ENCODE measurements around the gene CCM2.

CCM2 gene

GRCh38 chr7:45107356-45107755, 107.4 kb downstream of the CCM2 start:
- DNase-seq, result no peak

GRCh38 chr7:45108863-45109262, 108.9 kb downstream of the CCM2 start:
- Histone ChIP-seq H3K36me3 (ENCODE audit: insufficient read depth, low read length) (peaks cover 62% of the 10 kb centered on the region), H3K79me2 (ENCODE audit: insufficient read depth, low read length) (peaks cover 73% of the 10 kb centered on the region), H3K4me2 (ENCODE audit: insufficient read depth, low read length) (peak overlapping the region; percentile 60), H2AFZ (ENCODE audit: low read depth, low read length) (no peak overlapping the region), H3K27ac (ENCODE audit: low read length) (no peak overlapping the region), H3K9me3 (ENCODE audit: insufficient read depth, low read length, severe bottlenecking) (no peaks in the 10 kb centered on the region), H3K27me3 (ENCODE audit: insufficient read depth, low read length, poor library complexity) (no peaks in the 10 kb centered on the region), H3K4me3 (ENCODE audit: low read depth in 1 of 2, low read length in 2 of 2) (peak overlapping the region in 1 of 2 experiments; percentile 35; a peak in 2 of 4 replicates), H4K20me1 (ENCODE audit: insufficient read depth, low read length) (peaks cover 60% of the 10 kb centered on the region), H3K9ac (ENCODE audit: low read depth, low read length) (0 out of 2 replicates have a peak overlapping the region, but pooled peaks have one; percentile 9), H3K4me1 (ENCODE audit: insufficient read depth, low read length) (peaks cover 48% of the 10 kb centered on the region)
- ATAC-seq (ENCODE audit: insufficient read depth, low read depth), result no peak
- no peak for TF ChIP-seq EZH2 (IDR thresholded peaks at IDR 0.05; ENCODE audit: borderline replicate concordance, low read depth, low read length, severe bottlenecking)
- TF ChIP-seq, protein P1, sequence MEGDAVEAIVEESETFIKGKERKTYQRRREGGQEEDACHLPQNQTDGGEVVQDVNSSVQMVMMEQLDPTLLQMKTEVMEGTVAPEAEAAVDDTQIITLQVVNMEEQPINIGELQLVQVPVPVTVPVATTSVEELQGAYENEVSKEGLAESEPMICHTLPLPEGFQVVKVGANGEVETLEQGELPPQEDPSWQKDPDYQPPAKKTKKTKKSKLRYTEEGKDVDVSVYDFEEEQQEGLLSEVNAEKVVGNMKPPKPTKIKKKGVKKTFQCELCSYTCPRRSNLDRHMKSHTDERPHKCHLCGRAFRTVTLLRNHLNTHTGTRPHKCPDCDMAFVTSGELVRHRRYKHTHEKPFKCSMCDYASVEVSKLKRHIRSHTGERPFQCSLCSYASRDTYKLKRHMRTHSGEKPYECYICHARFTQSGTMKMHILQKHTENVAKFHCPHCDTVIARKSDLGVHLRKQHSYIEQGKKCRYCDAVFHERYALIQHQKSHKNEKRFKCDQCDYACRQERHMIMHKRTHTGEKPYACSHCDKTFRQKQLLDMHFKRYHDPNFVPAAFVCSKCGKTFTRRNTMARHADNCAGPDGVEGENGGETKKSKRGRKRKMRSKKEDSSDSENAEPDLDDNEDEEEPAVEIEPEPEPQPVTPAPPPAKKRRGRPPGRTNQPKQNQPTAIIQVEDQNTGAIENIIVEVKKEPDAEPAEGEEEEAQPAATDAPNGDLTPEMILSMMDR (IDR thresholded peaks at IDR 0.05; ENCODE audit: borderline replicate concordance, extremely low read depth, low read length, poor library complexity, severe bottlenecking), result no peak
- no peak for DNase-seq

More at GRCh38 chr7:45107356-45107755, 107.4 kb downstream of the CCM2 start:
- Histone ChIP-seq H3K9me3 (ENCODE audit: insufficient read depth, low read length, severe bottlenecking) (no peaks in the 10 kb centered on the region), H3K4me3 (ENCODE audit: low read depth in 1 of 2, low read length in 2 of 2) (no peak overlapping the region), H4K20me1 (ENCODE audit: insufficient read depth, low read length) (peaks cover 75% of the 10 kb centered on the region), H3K27ac (ENCODE audit: low read length) (no peak overlapping the region), H2AFZ (ENCODE audit: low read depth, low read length) (no peak overlapping the region), H3K36me3 (ENCODE audit: insufficient read depth, low read length) (peaks cover 77% of the 10 kb centered on the region), H3K27me3 (ENCODE audit: insufficient read depth, low read length, poor library complexity) (no peaks in the 10 kb centered on the region), H3K9ac (ENCODE audit: low read depth, low read length) (no peak overlapping the region), H3K79me2 (ENCODE audit: insufficient read depth, low read length) (peaks cover 71% of the 10 kb centered on the region), H3K4me2 (ENCODE audit: insufficient read depth, low read length) (peak overlapping the region; percentile 60; the same call in 1 of the 2 replicates), H3K4me1 (ENCODE audit: insufficient read depth, low read length) (peaks cover 43% of the 10 kb centered on the region)
- no peak for ATAC-seq (ENCODE audit: insufficient read depth, low read depth)
- no peak for TF ChIP-seq EZH2 (IDR thresholded peaks at IDR 0.05; ENCODE audit: borderline replicate concordance, low read depth, low read length, severe bottlenecking)
- TF ChIP-seq, protein P1 (IDR thresholded peaks at IDR 0.05; ENCODE audit: borderline replicate concordance, extremely low read depth, low read length, poor library complexity, severe bottlenecking), result no peak

GRCh38 chr7:45111298-45112223, 111.6 kb downstream of the CCM2 start, which contains the start of gene TBRG4:
Gene TBRG4 (minus strand): TSS chr7:45111697. CDS start chr7:45109237, 2,460 bp downstream.
- peak within 1 kb of the TSS; percentile 94 for H2AFZ ChIP-seq (ENCODE audit: low read depth, low read length)
- H3K4me3 ChIP-seq (ENCODE audit: low read depth in 1 of 2, low read length in 2 of 2), result peak within 1 kb of the TSS; percentile 61 to 95
- peaks cover 33% of the 10 kb centered on the region for H4K20me1 ChIP-seq (ENCODE audit: insufficient read depth, low read length)
- TF ChIP-seq, protein P1 (IDR thresholded peaks at IDR 0.05; ENCODE audit: borderline replicate concordance, extremely low read depth, low read length, poor library complexity, severe bottlenecking), result peak; percentile 63
- TF ChIP-seq EZH2 (IDR thresholded peaks at IDR 0.05; ENCODE audit: borderline replicate concordance, low read depth, low read length, severe bottlenecking), result no peak
- ATAC-seq (ENCODE audit: insufficient read depth, low read depth) (peak; percentile 88), DNase-seq (peak; percentile 95)
- H3K4me2 ChIP-seq (ENCODE audit: insufficient read depth, low read length), result peak within 1 kb of the TSS; percentile 65
- H3K9ac ChIP-seq (ENCODE audit: low read depth, low read length), result peak within 1 kb of the TSS; percentile 74
- peaks cover 35% of the 10 kb centered on the region for H3K36me3 ChIP-seq (ENCODE audit: insufficient read depth, low read length)
- H3K79me2 ChIP-seq (ENCODE audit: insufficient read depth, low read length), result peaks cover 57% of the 10 kb centered on the region
- H3K4me1 ChIP-seq (ENCODE audit: insufficient read depth, low read length), result peaks cover 48% of the 10 kb centered on the region
- H3K27ac ChIP-seq (ENCODE audit: low read length), result peak within 1 kb of the TSS; percentile 96
- H3K9me3 ChIP-seq (ENCODE audit: insufficient read depth, low read length, severe bottlenecking), result no peaks in the 10 kb centered on the region
- H3K27me3 ChIP-seq (ENCODE audit: insufficient read depth, low read length, poor library complexity), result no peaks in the 10 kb centered on the region

Measured in DND-41 (cell line).